Stimulated activated CD4-positive, alpha-beta T cell treated with anti-CD3 and anti-CD28 coated beads, Interleukin-4, amount 100 ng/mL, for 1 hour (primary cell): ENCODE data around the gene SMYD4.
"Not testable (repeated sequence)": the region's sequence is repeated elsewhere in the genome, so short reads cannot be mapped to it uniquely, and the experiment has no call there.

Experiments used
- DNase-seq: peaks from one replicate; pipeline ENCODE4 v3.0.0-alpha.2; 2020

Gene SMYD4

GRCh38 chr17:1779571-1780131 is 50.1 kb downstream of the SMYD4 start:
- DNase-seq: no peak

DNA sequence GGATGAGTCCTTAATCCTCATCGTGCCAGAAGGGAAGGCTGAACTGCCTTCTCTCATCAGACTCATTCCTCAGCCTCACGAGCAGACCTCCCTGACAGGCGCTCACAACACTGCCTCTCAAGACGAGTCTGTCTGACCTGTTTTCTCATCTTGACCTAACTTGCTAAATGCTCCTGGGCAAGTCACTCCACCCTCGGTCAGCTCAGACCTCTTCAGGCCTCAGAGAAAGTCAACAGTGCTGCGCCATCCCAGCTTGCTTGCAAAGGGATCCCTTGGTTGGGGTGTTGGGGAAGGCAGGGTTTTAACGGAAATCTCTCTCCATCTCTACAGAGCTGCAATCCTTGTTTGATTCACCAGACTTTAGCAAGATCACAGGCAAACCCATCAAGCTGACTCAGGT is 52.8 kb downstream of the SMYD4 start:
- no peak for DNase-seq

DNA sequence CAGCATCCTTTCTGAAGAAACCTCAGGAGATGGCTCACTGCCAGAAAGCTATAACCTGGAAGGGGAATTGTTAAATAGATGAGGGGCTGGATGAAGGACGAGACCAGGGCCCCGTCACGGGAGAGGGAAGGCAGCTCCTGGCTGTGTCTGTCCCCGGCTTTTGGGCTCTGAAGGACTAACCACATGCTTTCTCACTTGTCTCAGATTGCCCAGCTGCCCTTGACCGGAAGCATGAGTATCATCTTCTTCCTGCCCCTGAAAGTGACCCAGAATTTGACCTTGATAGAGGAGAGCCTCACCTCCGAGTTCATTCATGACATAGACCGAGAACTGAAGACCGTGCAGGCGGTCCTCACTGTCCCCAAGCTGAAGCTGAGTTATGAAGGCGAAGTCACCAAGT is 53.4 kb downstream of the SMYD4 start:
- DNase-seq: no peak

GRCh38 chr17:1774390-1775176 is 55.1 kb downstream of the SMYD4 start:
- DNase-seq: no peak

DNA sequence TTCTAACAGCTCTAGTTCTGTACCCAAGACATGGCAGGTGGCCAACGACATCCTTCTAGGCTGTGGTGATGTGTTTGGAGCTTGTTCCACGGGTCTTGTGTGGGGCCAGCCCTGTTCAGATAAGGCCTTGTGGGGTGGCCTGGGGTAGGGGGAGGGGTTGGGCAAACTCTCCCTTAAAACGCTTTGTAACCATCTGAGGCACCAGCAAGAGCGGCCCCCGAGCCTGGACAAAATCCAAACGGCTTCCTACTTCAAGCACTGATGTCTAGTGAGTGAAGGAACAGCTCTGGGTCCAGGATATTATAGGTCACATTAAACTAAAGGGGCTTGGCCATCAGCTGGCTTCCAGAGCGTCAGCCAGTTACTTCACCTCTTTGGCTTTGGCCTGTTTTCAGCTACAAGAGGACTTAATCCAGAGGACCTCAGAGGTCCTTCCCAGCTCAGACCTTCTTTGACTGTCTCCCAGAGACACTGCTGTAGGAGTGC is 56.0 kb downstream of the SMYD4 start:
- DNase-seq: no peak

DNA sequence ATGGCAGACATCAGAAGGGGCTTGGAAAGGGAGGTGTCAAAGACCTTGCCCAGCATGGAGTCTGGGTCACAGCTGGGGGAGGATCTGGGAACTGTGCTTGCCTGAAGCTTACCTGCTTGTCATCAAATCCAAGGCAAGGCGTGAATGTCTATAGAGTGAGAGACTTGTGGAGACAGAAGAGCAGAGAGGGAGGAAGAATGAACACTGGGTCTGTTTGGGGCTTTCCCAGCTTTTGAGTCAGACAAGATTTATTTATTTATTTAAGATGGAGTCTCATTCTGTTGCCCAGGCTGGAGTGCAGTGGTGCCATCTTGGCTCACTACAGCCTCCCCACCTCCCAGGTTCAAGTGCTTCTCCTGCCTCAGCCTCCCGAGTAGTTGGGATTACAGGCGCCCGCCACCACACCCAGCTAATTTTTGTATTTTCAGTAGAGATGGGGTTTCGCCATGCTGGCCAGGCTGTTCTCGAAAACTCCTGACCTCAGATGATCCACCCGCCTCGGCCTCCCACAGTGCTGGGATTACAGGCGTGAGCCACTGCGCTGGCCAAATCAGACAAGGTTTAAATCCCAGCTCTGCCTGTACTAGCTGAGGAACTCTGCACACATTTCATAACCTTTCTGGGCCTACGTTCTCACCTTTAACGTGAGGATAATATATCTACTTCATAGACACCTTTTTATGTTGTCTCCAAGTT is 56.6 kb downstream of the SMYD4 start:
- DNase-seq: not testable (repeated sequence)

GRCh38 chr17:1769822-1770477 is 59.8 kb downstream of the SMYD4 start:
- DNase-seq: no peak

DNA sequence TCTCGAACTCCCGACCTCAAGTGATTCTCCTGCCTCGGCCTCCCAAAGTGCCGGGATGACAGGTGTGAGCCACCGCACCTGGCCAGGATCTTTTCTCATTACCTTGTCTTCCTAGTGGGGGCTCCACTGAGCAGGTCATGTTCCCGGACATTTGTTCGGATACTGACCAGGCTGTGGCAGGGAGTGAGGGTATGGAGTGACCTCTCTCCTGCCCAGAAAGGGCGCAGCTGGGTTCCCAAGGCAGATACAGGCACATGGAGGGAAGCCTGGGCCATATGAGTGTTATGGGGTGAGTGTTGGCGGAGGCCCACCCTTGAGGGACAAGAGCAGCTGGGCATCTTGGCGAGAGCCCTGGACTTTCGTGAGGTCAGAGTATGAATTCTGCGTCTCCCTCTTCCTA is 62.3 kb downstream of the SMYD4 start:
- DNase-seq: no peak

DNA sequence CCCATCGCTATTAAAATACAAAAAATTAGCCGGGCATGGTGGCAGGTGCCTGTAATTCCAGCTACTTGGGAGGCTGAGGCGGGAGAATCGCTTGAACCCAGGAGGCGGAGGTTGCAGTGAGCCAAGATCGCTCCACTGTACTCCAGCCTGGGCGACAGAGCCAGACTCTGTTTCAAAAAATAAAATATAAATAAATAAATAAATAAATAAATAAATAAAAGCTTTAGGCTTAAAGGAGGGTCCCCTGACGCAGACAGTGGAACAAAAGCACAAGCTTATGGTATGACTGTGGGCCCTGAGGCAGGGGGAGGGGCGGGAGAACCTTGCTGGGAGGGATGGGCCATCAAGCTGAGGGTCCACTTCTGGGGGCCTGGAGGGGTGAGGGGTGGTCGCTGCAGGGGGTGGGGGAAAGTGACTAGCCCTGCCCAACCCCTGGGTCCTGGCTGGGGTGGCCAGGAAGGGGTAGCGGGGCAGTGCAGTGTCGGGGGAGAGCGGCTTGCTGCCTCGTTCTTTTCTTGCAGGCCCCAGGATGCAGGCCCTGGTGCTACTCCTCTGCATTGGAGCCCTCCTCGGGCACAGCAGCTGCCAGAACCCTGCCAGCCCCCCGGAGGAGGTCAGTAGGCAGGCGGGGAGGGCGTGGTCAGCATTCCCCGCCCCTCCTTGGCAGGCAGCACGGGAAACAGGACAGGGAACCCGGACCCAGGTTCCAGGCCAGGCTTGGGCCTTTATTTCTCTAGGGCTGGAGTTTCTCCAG is 63.1 kb downstream of the SMYD4 start:
- DNase-seq: no peak

DNA sequence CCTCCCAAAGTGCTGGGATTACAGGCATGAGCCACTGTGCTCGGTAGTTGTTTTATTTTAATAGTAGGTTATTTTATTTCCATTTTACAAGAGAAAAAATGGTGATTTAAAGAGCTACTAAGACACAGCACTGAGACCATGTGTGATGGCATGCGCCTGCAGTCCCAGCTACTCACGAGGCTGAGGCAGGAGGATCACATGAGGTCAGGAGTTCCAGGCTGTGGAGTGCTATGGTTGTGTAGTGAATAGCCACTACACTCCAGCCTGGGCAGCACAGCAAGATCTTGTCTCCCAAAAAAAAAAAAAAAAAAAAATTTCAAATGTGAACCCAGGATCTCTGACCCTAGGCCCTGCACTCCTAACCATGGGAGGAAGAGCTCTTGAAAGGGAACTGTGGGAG is 64.1 kb downstream of the SMYD4 start:
- no peak for DNase-seq

GRCh38 chr17:1764705-1765104 is 65.0 kb downstream of the SMYD4 start:
- DNase-seq: not testable (repeated sequence)

GRCh38 chr17:1764284-1764683 is 65.4 kb downstream of the SMYD4 start:
- peak; percentile 24 for DNase-seq

GRCh38 chr17:1762901-1763898 is 66.5 kb downstream of the SMYD4 start:
- DNase-seq: no peak

DNA sequence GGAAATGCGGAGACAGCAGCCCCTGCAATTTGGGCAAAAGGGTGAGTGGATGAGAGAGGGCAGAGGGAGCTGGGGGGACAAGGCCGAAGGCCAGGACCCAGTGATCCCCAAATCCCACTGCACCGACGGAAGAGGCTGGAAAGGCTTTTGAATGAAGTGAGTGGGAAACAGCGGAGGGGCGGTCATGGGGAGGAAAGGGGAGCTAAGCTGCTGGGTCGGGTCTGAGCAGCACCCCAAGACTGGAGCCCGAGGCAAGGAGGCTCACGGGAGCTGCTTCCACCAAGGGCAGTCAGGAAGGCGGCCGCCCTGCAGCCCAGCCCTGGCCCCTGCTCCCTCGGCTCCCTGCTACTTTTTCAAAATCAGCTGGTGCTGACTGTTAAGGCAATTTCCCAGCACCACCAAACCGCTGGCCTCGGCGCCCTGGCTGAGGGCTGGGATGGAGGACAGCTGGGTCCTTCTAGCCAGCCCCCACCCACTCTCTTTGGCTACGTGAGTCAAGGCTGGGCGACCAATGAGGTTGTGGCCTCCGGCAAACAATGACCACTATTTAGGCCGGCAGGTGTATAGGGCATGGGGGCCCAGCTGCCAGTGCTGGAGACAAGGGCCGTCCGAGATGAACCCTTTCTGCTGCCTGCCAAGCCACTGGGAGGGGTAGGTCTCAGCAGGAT is 67.3 kb downstream of the SMYD4 start:
- no peak for DNase-seq

DNA sequence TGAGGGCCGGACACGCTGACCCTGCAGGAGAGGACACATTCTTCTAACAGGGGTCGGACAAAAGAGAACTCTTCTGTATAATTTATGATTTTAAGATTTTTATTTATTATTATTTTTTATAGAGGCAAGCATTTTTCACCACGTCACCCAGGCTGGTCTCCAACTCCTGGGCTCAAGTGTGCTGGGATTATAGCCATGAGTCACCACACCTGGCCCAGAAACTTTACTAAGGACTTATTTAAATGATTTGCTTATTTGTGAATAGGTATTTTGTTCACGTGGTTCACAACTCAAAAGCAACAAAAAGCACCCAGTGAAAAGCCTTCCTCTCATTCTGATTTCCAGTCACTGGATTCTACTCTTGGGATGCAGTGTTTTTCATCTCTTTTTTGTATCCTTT is 70.2 kb downstream of the SMYD4 start:
- no peak for DNase-seq

GRCh38 chr17:1758807-1759206 is 70.9 kb downstream of the SMYD4 start:
- no peak for DNase-seq

- DNase-seq: no peak
These were observed 73.9 kb downstream of the SMYD4 start for GRCh38 chr17:1755827-1756262.

GRCh38 chr17:1755252-1755826 is 74.4 kb downstream of the SMYD4 start:
- no peak for DNase-seq

- DNase-seq: no peak
These were observed 75.1 kb downstream of the SMYD4 start for GRCh38 chr17:1754430-1755112.
